Measurements from ENCODE around the gene LRRC74B.
A peak's percentile ranks its signal among the peaks of the same experiment; 100 is the strongest.

DNA sequence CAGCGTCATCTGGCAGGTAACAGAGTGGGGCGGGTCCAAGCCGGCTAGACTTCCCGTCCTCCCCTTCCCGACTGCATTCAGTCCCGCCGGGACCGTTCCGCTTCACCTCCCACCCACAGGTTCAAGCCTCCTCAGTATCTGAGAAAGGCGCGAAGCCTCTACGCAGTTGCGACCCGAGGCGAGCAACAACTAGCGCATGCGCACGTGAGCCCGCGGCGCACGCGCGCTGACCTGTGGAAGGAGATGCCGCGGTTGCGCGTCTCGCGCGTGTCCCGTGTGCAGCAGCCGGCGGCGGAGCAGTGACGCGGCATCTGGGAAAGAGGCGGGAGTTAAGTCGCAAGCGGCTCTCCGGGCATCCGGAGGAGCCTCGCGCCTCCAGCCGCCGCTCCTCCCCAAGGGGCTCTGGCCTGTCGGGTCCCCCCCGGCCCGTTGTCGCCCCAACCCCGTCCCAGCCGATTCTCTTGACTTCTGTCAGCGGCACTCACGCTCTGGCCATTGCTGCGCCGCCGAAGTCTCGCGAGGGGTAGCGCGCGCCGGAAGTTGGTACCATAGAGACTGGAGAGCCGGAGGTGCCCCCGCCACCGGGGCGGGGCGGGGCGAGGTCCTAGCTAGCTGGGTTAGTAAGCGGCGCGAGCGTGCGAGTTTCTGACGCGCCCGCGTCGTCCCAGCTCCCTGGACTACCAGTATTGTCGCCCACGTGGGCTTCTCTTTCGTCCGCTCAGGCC is 44.0 kb upstream of the LRRC74B start, which contains the start of gene THAP7:
- TF ChIP-seq, protein P1, sequence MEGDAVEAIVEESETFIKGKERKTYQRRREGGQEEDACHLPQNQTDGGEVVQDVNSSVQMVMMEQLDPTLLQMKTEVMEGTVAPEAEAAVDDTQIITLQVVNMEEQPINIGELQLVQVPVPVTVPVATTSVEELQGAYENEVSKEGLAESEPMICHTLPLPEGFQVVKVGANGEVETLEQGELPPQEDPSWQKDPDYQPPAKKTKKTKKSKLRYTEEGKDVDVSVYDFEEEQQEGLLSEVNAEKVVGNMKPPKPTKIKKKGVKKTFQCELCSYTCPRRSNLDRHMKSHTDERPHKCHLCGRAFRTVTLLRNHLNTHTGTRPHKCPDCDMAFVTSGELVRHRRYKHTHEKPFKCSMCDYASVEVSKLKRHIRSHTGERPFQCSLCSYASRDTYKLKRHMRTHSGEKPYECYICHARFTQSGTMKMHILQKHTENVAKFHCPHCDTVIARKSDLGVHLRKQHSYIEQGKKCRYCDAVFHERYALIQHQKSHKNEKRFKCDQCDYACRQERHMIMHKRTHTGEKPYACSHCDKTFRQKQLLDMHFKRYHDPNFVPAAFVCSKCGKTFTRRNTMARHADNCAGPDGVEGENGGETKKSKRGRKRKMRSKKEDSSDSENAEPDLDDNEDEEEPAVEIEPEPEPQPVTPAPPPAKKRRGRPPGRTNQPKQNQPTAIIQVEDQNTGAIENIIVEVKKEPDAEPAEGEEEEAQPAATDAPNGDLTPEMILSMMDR (IDR thresholded peaks at IDR 0.05), result no peak
- TF ChIP-seq POLR2A (IDR thresholded peaks at IDR 0.05), result peak; percentile 62 to 75

Data from adrenal gland (tissue), 5 donors.